ENCODE data around the gene CHRM1.

GRCh38 chr11:62953811-62954210 lies 32.6 kb upstream of the CHRM1 start:
- TF ChIP-seq, protein P1, sequence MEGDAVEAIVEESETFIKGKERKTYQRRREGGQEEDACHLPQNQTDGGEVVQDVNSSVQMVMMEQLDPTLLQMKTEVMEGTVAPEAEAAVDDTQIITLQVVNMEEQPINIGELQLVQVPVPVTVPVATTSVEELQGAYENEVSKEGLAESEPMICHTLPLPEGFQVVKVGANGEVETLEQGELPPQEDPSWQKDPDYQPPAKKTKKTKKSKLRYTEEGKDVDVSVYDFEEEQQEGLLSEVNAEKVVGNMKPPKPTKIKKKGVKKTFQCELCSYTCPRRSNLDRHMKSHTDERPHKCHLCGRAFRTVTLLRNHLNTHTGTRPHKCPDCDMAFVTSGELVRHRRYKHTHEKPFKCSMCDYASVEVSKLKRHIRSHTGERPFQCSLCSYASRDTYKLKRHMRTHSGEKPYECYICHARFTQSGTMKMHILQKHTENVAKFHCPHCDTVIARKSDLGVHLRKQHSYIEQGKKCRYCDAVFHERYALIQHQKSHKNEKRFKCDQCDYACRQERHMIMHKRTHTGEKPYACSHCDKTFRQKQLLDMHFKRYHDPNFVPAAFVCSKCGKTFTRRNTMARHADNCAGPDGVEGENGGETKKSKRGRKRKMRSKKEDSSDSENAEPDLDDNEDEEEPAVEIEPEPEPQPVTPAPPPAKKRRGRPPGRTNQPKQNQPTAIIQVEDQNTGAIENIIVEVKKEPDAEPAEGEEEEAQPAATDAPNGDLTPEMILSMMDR (IDR thresholded peaks at IDR 0.05): no peak
- TF ChIP-seq ZFX (IDR thresholded peaks at IDR 0.05; ENCODE audit: borderline replicate concordance): no peak

All from 22Rv1 (cell line).